SK-N-MC (cell line): ENCODE measurements around the gene MEOX1.

Source experiments
- EZH2 ChIP-seq: fragments of 200-600 bp; sonication (generic); IDR thresholded peaks from one replicate; pipeline ENCODE4 v1.6.1; 2017; ENCODE audit warnings: antibody characterized with exemption
- FOXP2 ChIP-seq: optimal IDR thresholded peaks from 2 replicates; pipeline ENCODE3; 2011; ENCODE audit warnings: mild to moderate bottlenecking, moderate library complexity; ENCODE audit not compliant: insufficient read depth; ENCODE audit errors: extremely low read length, control extremely low read depth
- POLR2AphosphoS5 ChIP-seq: IDR thresholded peaks from 2 replicates; pipeline ENCODE4 v1.6.1; 2012; ENCODE audit warnings: mild to moderate bottlenecking, low read depth, low read length, borderline replicate concordance

GRCh38 chr17:43660816-43661493 lies 767 bp downstream of the MEOX1 start:
- TF ChIP-seq POLR2AphosphoS5: no peak
- no peak for TF ChIP-seq EZH2
- TF ChIP-seq FOXP2: no peak
